KOPT-K1 (cell line): ENCODE data around the gene EXOC6B.

Experiments used
- H3K27ac ChIP-seq: fragments of 200-600 bp; sonication (generic); 2 replicates; pipeline ENCODE4 v1.5.1; 2016; ENCODE audit warnings: antibody characterized with exemption, mild to moderate bottlenecking, low read depth, low read length; ENCODE audit not compliant: poor library complexity, severe bottlenecking
- H3K36me3 ChIP-seq: fragments of 200-600 bp; sonication (generic); 2 replicates; pipeline ENCODE4 v1.5.1; 2017; ENCODE audit warnings: antibody characterized with exemption, mild to moderate bottlenecking, low read length, moderate library complexity; ENCODE audit not compliant: insufficient read depth
- H3K9me3 ChIP-seq: fragments of 200-600 bp; sonication (generic); 2 replicates; pipeline ENCODE4 v1.5.1; 2017; ENCODE audit warnings: antibody characterized with exemption, low read length, mild to moderate bottlenecking; ENCODE audit not compliant: insufficient read depth, poor library complexity, severe bottlenecking

EXOC6B gene

GRCh38 chr2:72233211-72233610, 592.6 kb downstream of the EXOC6B start:
- H3K9me3 ChIP-seq, result no peaks in the 10 kb centered on the region
- H3K36me3 ChIP-seq, result no peaks in the 10 kb centered on the region
- no peak overlapping the region for H3K27ac ChIP-seq

DNA sequence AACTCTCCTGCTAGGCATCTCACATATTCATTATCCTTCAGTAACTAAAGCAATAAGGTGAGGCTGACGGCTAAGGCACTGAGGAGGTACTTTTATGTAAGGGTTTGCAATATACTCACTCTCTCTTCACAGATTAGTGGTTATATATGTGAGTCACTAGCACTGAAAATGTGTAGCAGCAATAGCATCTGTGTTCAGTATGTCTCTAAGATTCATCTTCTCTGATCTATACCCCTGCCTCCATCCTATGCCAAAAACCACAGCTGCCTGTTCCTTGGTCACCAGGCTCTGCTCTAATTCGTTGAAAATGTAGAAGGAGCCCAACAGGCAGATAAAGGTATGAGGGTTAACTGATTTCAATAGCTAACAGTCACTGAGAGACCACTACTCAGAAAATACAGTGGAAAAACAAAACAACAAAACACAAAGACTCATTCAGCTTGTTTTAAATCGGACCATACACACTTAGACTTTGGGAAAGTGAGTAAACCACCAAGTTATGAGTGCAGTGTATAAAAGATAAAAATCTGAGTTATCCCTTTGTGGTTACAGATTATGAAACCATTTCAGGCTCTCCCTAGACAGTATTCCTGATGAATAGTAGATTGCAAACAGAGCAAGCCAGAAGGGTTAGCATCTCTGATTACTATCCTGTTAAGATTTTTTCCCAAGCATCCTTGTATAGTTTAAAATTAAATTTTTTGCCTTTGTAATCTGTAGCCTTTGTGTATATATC, 602.8 kb downstream of the EXOC6B start:
- no peaks in the 10 kb centered on the region for H3K9me3 ChIP-seq
- H3K36me3 ChIP-seq, result no peaks in the 10 kb centered on the region
- H3K27ac ChIP-seq, result no peak overlapping the region

GRCh38 chr2:72220170-72220569, 605.7 kb downstream of the EXOC6B start:
- Histone ChIP-seq H3K9me3 (no peaks in the 10 kb centered on the region), H3K27ac (no peak overlapping the region), H3K36me3 (no peaks in the 10 kb centered on the region)

- Histone ChIP-seq H3K27ac (no peak overlapping the region), H3K9me3 (no peaks in the 10 kb centered on the region), H3K36me3 (no peaks in the 10 kb centered on the region)
Observed at GRCh38 chr2:72214429-72215143, 611.2 kb downstream of the EXOC6B start.

DNA sequence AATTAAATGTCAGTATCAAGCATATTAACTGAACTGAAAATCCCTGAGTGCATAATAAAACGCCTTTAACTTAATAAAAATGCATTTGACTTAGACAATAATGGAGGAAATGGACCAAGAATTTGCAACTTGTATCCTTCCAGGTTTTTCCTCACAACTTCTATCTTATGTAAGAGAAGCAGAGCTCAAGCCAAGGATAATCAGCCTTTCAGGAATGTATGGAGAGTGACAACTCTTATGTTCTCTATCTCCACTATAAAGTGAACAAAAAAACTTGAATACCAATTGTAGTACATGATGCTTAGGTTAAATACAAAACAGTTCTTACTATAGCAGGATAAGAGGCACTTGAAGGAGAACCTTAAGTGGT, 613.4 kb downstream of the EXOC6B start:
- H3K27ac ChIP-seq, result no peak overlapping the region
- H3K9me3 ChIP-seq, result no peaks in the 10 kb centered on the region
- H3K36me3 ChIP-seq, result no peaks in the 10 kb centered on the region

DNA sequence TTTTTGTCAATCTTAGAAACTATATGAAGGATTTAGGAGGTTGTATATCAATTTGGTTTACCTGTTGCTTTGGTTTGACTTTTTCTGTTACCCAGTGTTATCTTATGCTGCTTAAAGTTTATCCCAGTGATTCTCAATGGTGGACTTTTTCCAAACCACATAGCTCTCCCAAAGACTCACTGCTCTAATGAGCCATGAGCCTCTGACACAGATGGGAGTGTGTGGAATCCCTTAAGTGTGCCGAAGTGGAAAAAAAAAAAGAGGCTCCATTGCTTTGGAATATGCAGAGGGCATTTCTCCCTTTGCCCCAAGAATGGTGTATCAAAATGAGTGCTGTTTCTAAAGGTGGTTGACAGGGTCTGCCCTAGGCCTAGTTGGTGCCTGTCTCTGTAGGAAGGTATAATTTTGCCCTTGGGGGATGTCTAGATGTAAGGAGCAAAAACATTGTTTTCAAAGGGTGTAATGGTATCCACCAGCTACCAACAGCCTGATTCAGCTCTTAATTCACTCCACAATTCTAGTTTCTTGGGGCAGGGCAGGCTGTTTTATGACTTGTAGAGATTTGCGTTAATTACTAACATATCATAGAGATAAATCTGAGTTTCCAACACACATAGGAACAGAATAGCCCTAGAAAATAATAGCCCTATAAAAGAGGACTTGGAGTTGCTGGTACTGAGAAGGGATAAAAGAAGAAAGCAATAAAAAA, 613.9 kb downstream of the EXOC6B start:
- no peaks in the 10 kb centered on the region for H3K9me3 ChIP-seq
- H3K27ac ChIP-seq, result no peak overlapping the region
- H3K36me3 ChIP-seq, result no peaks in the 10 kb centered on the region

DNA sequence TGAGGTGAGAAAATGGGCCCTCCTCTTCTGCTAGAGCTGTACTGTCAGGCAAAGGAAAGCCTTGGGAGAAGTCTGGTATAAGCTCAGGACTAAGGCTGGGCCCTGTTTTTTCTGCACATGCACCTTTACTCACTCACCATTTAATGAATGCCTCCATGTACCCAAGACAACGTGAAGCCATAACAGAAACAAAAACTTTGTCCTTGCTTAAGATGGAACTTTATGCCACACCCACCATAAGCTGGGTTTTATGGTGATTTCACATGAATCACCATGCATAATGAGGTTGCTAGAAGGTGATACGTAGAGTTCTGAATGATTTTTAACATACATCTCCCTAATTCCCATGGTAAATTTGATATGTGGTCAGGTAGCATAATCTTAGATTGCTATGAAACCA, 614.5 kb downstream of the EXOC6B start:
- Histone ChIP-seq H3K36me3 (no peaks in the 10 kb centered on the region), H3K9me3 (no peaks in the 10 kb centered on the region), H3K27ac (no peak overlapping the region)

- no peaks in the 10 kb centered on the region for H3K36me3 ChIP-seq
- H3K27ac ChIP-seq, result no peak overlapping the region
- H3K9me3 ChIP-seq, result no peaks in the 10 kb centered on the region
Observed at GRCh38 chr2:72210470-72210869, 615.4 kb downstream of the EXOC6B start.

- Histone ChIP-seq H3K9me3 (no peaks in the 10 kb centered on the region), H3K36me3 (no peaks in the 10 kb centered on the region), H3K27ac (no peak overlapping the region)
Observed at GRCh38 chr2:72208225-72208624, 617.6 kb downstream of the EXOC6B start.

DNA sequence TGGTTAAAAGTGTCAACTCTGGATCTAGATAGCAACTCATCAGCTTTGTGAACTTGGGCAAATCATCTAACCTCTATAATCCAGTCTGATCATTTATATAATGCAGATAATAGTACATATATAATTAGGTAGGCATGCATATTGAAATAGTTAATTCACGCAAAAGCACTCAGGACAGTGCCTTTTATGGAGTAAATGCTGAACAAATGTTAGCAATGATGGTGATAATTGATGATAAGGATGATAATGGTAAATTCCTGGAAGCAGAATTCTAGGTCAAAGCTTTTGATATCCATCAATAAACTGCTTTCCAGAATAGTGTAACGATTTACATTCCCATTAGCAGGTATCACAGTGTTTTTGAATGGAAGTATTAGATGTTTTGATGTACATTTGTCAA, 618.5 kb downstream of the EXOC6B start:
- Histone ChIP-seq H3K9me3 (no peaks in the 10 kb centered on the region), H3K27ac (no peak overlapping the region), H3K36me3 (no peaks in the 10 kb centered on the region)

DNA sequence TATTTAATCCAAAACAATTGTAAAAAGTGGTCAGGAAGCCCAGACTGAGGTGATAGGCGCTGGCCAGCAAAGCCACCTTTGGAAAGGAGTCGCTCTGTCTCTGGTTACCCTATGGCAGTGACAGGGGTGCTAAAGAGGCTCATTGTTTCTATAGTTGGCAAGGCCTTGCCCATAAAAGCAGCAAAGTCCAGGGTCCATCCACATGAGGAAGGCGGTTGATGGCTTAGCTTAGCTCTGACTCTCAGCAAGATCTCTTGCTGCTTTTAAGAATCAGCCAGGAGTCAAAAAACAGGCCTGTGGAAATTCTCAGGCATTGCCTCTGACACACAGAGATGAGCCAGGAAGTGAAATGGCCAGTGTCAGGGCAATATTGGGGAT, 620.3 kb downstream of the EXOC6B start:
- Histone ChIP-seq H3K36me3 (no peaks in the 10 kb centered on the region), H3K27ac (no peak overlapping the region), H3K9me3 (no peaks in the 10 kb centered on the region)

- Histone ChIP-seq H3K9me3 (no peaks in the 10 kb centered on the region), H3K27ac (no peak overlapping the region), H3K36me3 (no peaks in the 10 kb centered on the region)
Observed at GRCh38 chr2:72204786-72205503, 620.9 kb downstream of the EXOC6B start.

DNA sequence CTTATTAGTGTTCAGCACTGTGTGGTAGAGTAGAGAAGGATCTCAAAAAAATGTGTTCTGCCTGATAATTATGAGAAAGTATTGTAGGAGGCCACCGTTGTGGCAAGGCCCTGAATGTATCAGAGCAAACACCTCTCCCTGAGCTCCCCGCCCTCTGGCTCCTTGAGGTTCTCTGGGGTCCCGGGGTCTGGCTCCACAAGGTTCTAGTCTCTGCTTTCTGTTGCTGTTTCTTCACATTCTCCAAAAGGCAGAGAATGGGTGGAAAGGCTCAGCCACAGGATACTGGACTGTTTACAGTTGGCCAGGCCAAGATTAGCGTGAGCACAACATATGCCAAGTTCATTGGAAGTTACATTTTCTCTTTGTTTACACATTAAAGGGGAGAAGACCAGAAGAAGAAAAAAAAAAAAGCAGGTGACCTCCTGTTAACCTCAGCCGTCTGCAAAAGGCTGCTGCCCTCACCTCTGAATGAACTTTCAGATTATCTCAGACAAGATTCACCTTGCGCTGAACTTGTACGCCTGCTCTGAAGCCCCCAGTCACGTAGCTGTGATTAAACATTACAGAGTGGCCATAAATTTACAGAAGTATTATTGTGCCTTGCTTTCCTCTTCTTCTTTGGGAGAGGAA, 621.6 kb downstream of the EXOC6B start:
- Histone ChIP-seq H3K27ac (no peak overlapping the region), H3K36me3 (no peaks in the 10 kb centered on the region), H3K9me3 (no peaks in the 10 kb centered on the region)

DNA sequence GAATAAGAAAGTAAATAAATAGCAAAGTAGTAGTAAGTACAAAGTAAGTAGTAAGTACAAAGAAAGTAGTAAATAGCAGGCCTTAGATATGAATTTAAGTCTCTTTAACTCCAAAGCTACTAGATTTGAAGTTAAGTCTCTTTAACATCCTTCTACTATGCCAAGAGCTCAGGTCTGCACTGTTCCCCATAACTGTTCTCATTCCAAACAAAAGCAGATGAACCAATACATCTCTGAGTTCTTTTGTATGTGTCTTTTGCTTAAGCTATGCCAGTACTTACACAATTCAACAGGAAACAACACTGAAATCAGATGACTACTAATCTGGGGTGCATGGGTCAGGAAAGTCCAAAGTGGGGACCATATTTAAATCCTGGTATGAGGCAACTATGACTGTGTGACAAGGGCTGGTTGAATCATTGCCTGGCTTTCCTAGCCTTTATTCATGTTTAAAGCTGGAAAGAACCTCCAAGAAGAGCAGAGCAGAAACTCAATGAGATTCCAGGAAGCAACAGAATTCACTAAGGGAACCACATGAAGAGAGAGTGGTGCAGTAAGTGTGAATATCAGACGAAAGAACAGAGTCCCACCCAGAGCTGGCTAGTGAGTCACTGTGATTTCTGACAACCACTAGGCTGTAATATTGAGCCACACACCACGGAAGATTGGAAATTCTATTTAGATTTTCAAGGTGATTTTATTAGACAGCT, 627.1 kb downstream of the EXOC6B start:
- Histone ChIP-seq H3K36me3 (no peaks in the 10 kb centered on the region), H3K27ac (no peak overlapping the region), H3K9me3 (no peaks in the 10 kb centered on the region)
